Ramos (cell line): ENCODE results near the gene KCNH2.
"Not testable (repeated sequence)": the region's sequence is repeated elsewhere in the genome, so short reads cannot be mapped to it uniquely, and the experiment has no call there.

Experiments used
- in situ Hi-C: fragments of 300-500 bp; cut with MboI; formaldehyde crosslinking; loops from one replicate; pipeline ENCODE4 v1.14.3; 2022; ENCODE audit warnings: low sequenced_read_pairs; ENCODE audit not compliant: unreplicated experiment

KCNH2 gene

DNA sequence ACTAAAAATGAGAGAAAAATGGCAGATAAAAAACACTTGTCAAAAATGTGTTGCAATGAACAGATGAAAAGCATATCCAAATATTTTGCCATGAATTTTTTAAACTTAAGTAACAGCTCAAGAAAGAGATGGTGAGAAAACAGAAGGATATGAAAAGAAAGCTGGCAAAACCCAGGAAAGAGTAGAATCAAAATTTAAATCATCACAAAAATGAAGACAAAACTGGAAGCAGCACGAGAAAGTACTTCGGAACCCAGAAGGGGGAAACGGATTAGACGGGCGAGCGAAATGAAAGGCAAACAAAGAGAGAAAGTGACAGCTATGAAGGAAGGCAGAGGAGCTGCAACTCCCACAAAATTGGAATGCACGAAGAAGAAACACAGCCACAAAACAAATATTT, 60.2 kb downstream of the KCNH2 start:
- in situ Hi-C loops: no loop called here

- in situ Hi-C loops: no loop called here
Measured at GRCh38 chr7:150916670-150917069, 61.5 kb downstream of the KCNH2 start.

GRCh38 chr7:150914966-150915365, 63.2 kb downstream of the KCNH2 start:
- in situ Hi-C loops: no loop called here

GRCh38 chr7:150914196-150914595, 63.9 kb downstream of the KCNH2 start:
- in situ Hi-C loops: no loop called here

DNA sequence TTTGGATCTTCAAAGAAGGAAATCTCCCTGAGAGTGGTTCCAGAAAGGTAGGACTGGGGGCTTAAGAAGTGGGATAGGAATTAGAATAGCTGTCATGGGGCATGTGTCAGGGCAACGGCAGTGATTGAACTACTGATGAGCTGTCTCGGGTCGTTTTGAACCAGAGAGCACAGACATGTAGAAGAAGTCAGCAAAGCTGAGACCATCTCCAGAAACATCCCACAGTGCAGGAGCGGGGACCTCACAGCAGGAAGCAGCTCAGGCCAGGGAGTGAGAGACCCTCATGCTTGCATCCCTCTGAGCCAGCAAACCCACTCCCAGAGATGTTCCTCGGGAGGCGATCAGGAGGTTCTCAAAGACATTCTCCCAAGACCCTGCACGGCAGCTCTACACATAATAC, 65.7 kb downstream of the KCNH2 start:
- in situ Hi-C loops: no loop called here

- in situ Hi-C loops: no loop called here
Measured at GRCh38 chr7:150911590-150912267, 66.4 kb downstream of the KCNH2 start.

- in situ Hi-C loops: no loop called here
Measured at GRCh38 chr7:150910996-150911422, 67.1 kb downstream of the KCNH2 start.

GRCh38 chr7:150910305-150910995, 67.7 kb downstream of the KCNH2 start:
- in situ Hi-C loops: not testable (repeated sequence)

GRCh38 chr7:150909200-150909995, 68.7 kb downstream of the KCNH2 start:
- in situ Hi-C loops: no loop called here

DNA sequence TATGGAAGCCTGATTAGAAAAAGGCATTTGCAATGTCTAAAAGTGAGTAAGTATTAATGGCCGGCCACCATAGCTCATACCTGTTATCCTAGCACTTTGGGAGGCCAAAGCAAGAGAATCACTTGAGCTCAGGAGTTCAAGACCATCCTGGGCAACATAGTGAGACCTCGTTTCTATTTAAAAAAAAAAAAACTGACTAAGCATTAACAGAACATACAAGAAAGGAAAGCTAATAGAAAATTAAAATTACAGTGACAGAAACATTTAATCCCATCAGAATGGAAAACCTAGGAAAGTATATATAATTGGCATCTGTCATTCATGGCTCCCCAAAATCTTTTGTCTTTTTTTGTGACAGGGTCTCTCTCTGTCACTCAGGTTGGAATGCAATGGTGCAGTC, 69.9 kb downstream of the KCNH2 start:
- in situ Hi-C loops: no loop called here

DNA sequence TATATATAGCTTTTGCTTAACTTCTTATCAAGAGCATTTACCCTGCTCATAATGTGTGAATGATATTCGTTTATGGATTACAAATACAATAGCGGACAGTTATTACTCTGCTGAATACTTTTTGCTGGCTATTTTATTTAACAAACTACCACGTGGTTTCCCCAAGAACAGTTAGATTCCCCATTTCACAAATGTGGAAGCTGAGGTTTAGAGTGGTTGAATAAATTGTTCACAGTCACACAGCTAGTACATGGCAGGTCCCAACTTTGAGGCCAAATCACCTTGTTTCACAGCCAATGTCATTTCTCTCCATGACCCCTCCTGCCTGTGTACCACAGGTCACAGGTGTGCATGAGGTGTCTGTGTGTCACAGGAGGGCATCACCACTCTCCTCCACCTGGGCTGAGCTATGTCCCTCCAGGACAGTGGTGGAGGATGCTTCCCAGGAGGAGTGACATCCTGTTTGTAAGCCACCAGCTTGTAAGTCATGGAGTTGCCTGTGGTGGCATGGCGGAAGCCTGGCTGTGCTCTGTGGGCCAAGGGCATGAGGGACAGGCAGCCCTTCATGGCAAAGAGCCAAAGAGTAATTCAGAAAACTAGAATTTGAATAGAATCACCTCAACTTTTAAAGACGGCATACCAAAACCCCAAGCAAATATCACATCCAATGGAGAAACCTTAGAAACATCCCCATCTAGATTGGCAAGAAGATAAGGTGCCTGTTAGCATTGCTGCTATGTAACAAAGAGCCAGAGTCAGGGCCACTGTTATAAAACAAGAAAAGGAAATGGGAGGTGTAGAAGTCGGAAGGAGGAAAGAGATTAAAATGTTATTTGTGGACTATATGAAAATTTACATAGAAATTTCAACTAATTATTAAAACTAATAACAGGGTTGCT, 73.9 kb downstream of the KCNH2 start:
- in situ Hi-C loops: no loop called here

- in situ Hi-C loops: no loop called here
Measured at GRCh38 chr7:150903606-150904005, 74.5 kb downstream of the KCNH2 start.

DNA sequence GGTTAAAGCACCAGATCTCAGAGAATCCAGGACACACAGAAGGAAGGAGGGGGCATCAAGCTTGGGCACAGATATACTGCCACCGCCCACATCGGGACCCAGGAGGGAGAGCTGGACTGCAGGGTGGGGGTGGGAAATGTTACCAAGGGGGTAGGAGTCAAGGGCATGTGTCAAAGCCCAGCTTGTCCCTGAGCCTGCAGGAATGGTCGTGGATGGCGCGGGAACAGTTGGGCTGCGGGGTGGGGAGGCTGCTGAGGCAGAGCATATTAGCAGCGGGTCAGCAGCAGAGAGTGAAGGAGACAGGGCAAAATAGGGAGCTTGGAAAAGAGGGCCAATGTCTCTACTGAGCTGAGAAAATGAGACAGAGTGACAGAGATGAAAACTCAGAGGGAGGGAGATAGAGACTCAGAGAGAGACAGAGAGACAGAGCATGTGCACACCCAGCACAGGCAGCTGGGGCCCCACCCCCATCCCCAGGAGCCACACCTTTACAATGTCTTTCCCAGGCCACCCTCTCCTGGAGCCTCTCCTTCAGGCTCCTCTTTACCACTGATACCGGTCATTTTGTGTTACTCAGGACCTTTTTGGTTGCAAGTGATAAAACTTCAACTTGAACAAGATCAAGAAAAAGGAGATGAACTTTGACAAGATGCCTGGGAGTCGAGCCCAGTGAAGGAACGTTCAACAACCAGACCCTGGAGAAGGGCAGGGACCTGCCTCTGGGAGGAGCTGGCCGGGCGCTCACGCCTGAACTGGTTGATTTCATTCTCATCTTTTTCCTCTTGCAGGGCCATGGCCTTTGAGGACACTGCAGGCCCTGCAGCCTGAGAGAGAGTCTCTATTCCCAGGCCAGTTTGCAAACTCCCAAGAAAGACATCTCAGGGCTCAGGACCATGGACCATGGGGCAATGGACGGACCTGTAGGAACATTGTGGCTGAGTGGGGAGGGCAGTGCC, 75.8 kb downstream of the KCNH2 start:
- in situ Hi-C loops: no loop called here

DNA sequence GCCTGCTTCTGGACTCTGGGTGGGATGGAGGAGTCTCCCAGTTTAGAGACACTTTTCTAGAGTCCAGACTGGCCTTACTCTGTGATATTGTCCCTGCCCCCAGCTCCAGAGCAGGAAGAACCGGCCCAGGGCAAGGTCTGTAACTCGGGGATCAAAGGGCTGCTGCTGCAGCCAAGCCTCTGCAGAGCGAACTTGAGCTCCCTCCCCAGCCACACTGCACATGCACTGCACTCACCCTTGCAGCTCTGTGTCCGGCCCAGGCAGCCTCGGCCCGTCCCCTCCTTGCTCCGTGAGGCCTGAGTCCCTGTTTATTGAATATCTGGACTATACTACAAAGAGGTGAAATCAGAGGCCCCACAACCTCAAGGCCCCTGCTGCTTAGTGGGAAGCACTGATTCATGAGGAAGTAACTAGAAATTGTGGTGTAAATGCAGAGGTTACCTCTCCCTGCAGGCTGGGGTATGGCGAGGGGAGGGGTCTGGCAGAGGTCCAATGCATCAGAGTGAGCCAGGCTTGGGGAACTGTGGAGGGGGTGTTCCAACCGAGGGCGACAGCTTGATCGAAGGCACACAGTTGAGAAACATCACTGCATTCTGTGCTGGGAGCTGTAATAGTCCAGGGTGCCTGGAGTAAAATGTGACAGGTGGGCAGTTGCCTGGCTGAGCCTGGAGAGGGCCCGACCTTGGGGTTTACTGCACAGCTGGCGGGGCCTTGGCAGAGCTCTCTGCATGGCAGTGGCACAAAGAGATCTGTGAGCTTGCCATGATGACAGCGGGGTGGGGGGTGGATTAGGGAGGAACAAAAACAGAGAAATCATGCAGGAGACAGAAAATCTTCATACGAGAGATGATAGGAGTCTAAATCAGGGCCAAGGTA, 76.7 kb downstream of the KCNH2 start:
- in situ Hi-C loops: no loop called here

DNA sequence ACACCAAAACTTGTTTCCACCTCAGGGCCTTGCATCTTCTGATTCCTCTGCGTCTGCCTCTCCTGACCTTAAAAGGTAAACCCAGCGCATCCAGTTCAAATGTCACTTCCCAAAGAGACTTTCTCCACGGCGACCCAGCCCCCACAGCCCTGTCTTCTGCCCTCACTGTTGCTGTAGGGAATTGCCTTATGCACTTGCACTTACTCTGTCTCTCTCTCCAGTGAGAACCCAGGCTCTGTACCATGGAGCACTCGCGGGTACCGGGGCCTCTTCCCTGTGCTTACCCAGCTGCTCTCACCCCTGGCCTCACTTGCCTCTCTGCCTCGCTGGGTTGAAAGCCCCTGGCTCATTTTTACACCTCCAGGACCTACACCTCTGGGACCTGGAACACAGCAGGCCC, 77.4 kb downstream of the KCNH2 start:
- in situ Hi-C loops: no loop called here

- in situ Hi-C loops: loop anchor here (5.0 kb wide), 1 partner anchor 89 kb away; no protein-coding TSS in a partner anchor
Measured at GRCh38 chr7:150898475-150899011, 79.6 kb downstream of the KCNH2 start.

DNA sequence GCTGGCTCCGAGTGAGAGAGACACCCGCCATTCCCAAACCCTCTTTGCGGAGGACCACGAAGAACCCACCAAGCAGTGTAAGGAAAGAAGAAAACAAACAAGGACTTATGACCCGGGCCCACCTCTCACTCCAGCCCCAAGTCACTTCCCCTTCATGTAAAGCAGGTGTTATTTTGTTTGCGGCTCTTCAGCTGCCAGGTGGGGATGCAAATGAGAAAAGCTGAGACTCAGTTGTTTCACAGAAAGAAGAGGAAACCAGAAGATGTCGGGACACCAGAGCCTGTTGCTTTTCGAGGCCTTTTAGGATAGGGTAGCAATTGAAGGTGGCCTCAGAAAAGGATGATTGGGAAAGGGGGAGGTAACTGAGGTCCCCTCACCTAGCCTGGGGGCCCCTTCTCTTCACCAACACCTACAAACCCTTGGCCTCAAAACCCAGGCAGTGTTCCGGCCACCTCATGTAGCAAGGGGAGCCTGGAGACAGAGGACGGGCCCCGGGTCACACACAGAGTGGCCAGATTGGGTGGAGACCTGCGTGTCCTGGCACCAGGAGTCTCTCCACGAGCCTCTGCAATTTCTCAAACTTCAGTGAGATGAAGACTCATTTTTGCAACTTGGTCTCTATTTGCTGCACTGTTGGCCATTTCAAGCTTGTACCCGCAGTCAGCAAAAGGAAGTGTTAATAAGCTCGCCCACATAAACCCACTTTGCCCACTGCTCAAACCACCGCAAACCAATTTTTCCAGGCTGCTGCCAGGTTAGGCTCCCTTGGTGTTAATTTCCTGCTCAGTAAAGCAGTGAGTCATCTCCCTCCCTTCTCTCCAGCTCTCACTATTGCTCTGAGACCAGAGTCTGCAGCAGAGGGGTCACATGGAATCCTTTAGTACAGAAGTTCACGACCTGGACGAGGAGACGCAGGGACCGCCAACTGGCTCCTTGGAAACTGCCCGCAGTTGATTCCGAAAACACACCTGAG, 80.3 kb downstream of the KCNH2 start:
- in situ Hi-C loops: loop anchor here (5.0 kb wide), 1 partner anchor 90 kb away; no protein-coding TSS in a partner anchor
